Panc1 (cell line): ENCODE results near the gene TPST2. TPM values are rescaled to one million over a fixed set of nuclear protein-coding genes. Genes with fewer than 3 reads are reported as not detected.

ENCODE experiments used
- ATAC-seq: fragments of 200-7000 bp; cut with Tn5 transposase; 2 replicates; pipeline ENCODE4 v1.9.1; 2020; ENCODE audit warnings: mild to moderate bottlenecking, moderate library complexity
- BruUV-seq: library from RNA; stranded (reverse); fragments of 400-500 nt; replicated peaks from 2 replicates; lab custom pipeline; 2021; lab: Mats Ljungman, UMichigan
- CTCF ChIA-PET: fragments of 300-600 bp; sonication (Branson Sonifier 250); formaldehyde crosslinking; loops from one replicate; lab custom pipeline; 2022; ENCODE audit warnings: antibody characterized with exemption; lab: Charles Lee
- POLR2A ChIA-PET: fragments of 300-600 bp; sonication (Branson Sonifier 250); formaldehyde crosslinking; loops from one replicate; lab custom pipeline; 2022; ENCODE audit warnings: antibody characterized with exemption; lab: Charles Lee
- DNase-seq: peaks from one replicate; pipeline ENCODE4 v3.0.0-alpha.2; 2010; ENCODE audit warnings: low read depth, low spot score
- H3K27ac ChIP-seq: 2 replicates; pipeline ENCODE4 v1.5.1; 2011; ENCODE audit warnings: mild to moderate bottlenecking, low read length, inconsistent platforms
- H3K27me3 ChIP-seq: fragments of 200-500 bp; sonication (Bioruptor generic); 2 replicates; pipeline ENCODE4 v1.6.0; 2014; ENCODE audit warnings: low read length, inconsistent platforms; ENCODE audit not compliant: control insufficient read depth, insufficient read depth
- H3K36me3 ChIP-seq: fragments of 200-500 bp; sonication (Bioruptor generic); 2 replicates; pipeline ENCODE4 v1.5.1; 2014; ENCODE audit warnings: inconsistent platforms, mild to moderate bottlenecking, low read length, moderate library complexity; ENCODE audit not compliant: control insufficient read depth, insufficient read depth
- H3K4me1 ChIP-seq: 2 replicates; pipeline ENCODE4 v1.5.1; 2011; ENCODE audit warnings: inconsistent platforms, mild to moderate bottlenecking, low read length, moderate library complexity; ENCODE audit not compliant: control insufficient read depth, insufficient read depth
- H3K4me3 ChIP-seq, 2 experiments: 2 replicates each; pipeline ENCODE4 v1.5.1; 2011 to 2012; ENCODE audit warnings: low read depth in 2 of 2, low read length in 2 of 2, mild to moderate bottlenecking in 2 of 2, inconsistent platforms in 1 of 2, moderate library complexity in 1 of 2
- H3K9me3 ChIP-seq: fragments of 200-500 bp; sonication (Bioruptor generic); 2 replicates; pipeline ENCODE4 v1.5.1; 2014; ENCODE audit warnings: low read depth, mild to moderate bottlenecking, inconsistent platforms, low read length, moderate library complexity; ENCODE audit not compliant: control insufficient read depth, insufficient read depth
- POLR2AphosphoS5 ChIP-seq: IDR thresholded peaks from 2 replicates; pipeline ENCODE4 v1.6.1; 2012; ENCODE audit warnings: mild to moderate bottlenecking, low read depth, low read length, moderate library complexity
- REST ChIP-seq, 2 experiments: IDR thresholded peaks; 2 replicates each; pipeline ENCODE4 v1.6.1; 2011 to 2012; ENCODE audit warnings: low read depth in 2 of 2, control low read depth in 1 of 2, low read length in 1 of 2, mild to moderate bottlenecking in 1 of 2, moderate library complexity in 1 of 2; ENCODE audit not compliant: insufficient read depth in 1 of 2
- SIN3A ChIP-seq: IDR thresholded peaks from 2 replicates; pipeline ENCODE4 v1.6.1; 2012; ENCODE audit warnings: low read depth, mild to moderate bottlenecking, low read length, moderate library complexity, borderline replicate concordance; ENCODE audit not compliant: insufficient read depth
- TCF7L2 ChIP-seq: IDR thresholded peaks from 2 replicates; pipeline ENCODE4 v1.6.1; 2011; ENCODE audit warnings: mild to moderate bottlenecking, low read depth, low read length, inconsistent platforms
- in situ Hi-C: cut with HindIII; loops from 2 replicates; pipeline ENCODE4 v1.10.0; 2016; ENCODE audit warnings: low sequenced_read_pairs, low pct_unique_long_range_greater_than_20kb
- intact Hi-C: fragments of 100-400 bp; cut with micrococcal nuclease; formaldehyde crosslinking; loops from one replicate; pipeline ENCODE4 v1.10.0; 2022; ENCODE audit not compliant: unreplicated experiment
- total RNA-seq: library from RNA; stranded (reverse); gene quantifications from one replicate; pipeline ENCODE4 v1.2.1, GENCODE V29; 2021; ENCODE audit not compliant: unreplicated experiment
- TF ChIP-seq, protein P1 (sequence below): fragments of 450-650 bp; IDR thresholded peaks from 2 replicates; pipeline ENCODE4 v1.5.1; 2017; ENCODE audit warnings: mild to moderate bottlenecking

Gene TPST2
- total RNA-seq, 1 experiment from 2014 or later: 7.1 TPM

DNA sequence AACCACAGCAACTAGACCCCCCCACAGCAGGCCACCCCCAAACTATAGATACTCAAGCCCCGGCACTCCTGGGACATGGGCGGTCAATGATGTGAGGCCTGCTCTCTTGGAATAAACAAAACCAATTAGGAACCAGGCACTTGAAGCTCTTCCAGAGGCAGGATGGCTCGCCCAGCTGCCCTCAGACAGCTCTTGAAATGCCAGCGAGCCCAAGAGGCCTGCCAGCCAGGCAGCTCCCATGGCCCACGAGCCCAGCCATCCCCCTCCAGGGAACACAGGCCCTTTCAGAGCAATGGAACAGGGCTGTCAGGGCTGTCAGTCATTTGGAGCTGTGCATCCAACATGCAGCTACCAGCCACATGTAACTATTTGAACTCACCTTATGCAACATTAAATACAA is 43.6 kb downstream of the TPST2 start:
- TF ChIP-seq, protein P1, sequence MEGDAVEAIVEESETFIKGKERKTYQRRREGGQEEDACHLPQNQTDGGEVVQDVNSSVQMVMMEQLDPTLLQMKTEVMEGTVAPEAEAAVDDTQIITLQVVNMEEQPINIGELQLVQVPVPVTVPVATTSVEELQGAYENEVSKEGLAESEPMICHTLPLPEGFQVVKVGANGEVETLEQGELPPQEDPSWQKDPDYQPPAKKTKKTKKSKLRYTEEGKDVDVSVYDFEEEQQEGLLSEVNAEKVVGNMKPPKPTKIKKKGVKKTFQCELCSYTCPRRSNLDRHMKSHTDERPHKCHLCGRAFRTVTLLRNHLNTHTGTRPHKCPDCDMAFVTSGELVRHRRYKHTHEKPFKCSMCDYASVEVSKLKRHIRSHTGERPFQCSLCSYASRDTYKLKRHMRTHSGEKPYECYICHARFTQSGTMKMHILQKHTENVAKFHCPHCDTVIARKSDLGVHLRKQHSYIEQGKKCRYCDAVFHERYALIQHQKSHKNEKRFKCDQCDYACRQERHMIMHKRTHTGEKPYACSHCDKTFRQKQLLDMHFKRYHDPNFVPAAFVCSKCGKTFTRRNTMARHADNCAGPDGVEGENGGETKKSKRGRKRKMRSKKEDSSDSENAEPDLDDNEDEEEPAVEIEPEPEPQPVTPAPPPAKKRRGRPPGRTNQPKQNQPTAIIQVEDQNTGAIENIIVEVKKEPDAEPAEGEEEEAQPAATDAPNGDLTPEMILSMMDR: no peak
- TF ChIP-seq POLR2AphosphoS5: no peak
- TF ChIP-seq REST (IDR thresholded peaks at IDR 0.05; ENCODE audit: insufficient read depth in 1 of 2, low read depth in 2 of 2, low read length in 1 of 2): no peak
- TF ChIP-seq SIN3A: no peak
- TF ChIP-seq TCF7L2: no peak
- ChIA-PET POLR2A (no interaction called here), CTCF (no interaction called here)
- DNase-seq (no peak), ATAC-seq (no peak)
- Histone ChIP-seq H3K36me3 (no peaks in the 10 kb centered on the region), H3K9me3 (no peaks in the 10 kb centered on the region), H3K27me3 (no peaks in the 10 kb centered on the region), H3K27ac (no peak overlapping the region), H3K4me1 (no peaks in the 10 kb centered on the region), H3K4me3 (no peak overlapping the region)
- intact Hi-C loops: no loop called here
- in situ Hi-C loops: no loop called here
- BruUV-seq: no TSS peak

DNA sequence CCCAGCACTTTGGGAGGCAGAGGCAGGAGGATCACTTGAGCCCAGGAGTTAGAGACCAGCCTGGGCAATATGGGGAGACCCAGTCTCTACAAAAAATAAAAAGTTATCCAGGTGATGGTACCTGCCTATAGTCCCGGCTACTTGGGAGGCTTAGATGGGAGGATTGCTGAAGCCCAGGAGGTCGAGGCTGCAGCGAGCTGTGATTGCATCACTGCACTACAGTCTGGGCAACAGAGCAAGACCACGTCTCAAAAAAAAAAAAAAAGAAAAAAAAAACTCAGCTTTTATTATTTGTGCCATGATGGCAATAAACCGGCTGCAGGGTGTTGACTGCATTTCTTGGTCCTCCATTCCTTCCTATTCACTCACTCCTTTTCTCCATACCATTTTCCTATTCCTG is 44.1 kb downstream of the TPST2 start:
- POLR2A ChIA-PET: interaction anchor here (0.6 kb wide), 1 partner anchor 199 kb away, joined by 9 read pairs; no protein-coding TSS in a partner anchor

More for the DNA sequence above, 44.1 kb downstream of the TPST2 start:
- H3K36me3 ChIP-seq: no peaks in the 10 kb centered on the region
- no peaks in the 10 kb centered on the region for H3K27me3 ChIP-seq
- DNase-seq (no peak), ATAC-seq (no peak)
- no peak for TF ChIP-seq TCF7L2
- no peak for TF ChIP-seq POLR2AphosphoS5
- no peak for TF ChIP-seq SIN3A
- no peak for TF ChIP-seq REST (IDR thresholded peaks at IDR 0.05; ENCODE audit: insufficient read depth in 1 of 2, low read depth in 2 of 2, low read length in 1 of 2)
- TF ChIP-seq, protein P1: no peak
- no peak overlapping the region for H3K4me3 ChIP-seq
- intact Hi-C loops (no loop called here), in situ Hi-C loops (no loop called here)
- no peaks in the 10 kb centered on the region for H3K9me3 ChIP-seq
- BruUV-seq: no TSS peak
- no peak overlapping the region for H3K27ac ChIP-seq
- H3K4me1 ChIP-seq: no peaks in the 10 kb centered on the region
- CTCF ChIA-PET: no interaction called here
